Measurements from ENCODE around the gene BRINP3. TPM values are rescaled to one million over a fixed set of nuclear protein-coding genes. Genes with fewer than 3 reads are reported as not detected.

BRINP3 gene
- total RNA-seq, 2 donors from 2014 or later, result not detected

GRCh38 chr1:190476321-190476720, 1.3 kb downstream of the BRINP3 start:
- peaks cover 27% of the 10 kb centered on the region for H3K4me1 Mint-ChIP-seq

DNA sequence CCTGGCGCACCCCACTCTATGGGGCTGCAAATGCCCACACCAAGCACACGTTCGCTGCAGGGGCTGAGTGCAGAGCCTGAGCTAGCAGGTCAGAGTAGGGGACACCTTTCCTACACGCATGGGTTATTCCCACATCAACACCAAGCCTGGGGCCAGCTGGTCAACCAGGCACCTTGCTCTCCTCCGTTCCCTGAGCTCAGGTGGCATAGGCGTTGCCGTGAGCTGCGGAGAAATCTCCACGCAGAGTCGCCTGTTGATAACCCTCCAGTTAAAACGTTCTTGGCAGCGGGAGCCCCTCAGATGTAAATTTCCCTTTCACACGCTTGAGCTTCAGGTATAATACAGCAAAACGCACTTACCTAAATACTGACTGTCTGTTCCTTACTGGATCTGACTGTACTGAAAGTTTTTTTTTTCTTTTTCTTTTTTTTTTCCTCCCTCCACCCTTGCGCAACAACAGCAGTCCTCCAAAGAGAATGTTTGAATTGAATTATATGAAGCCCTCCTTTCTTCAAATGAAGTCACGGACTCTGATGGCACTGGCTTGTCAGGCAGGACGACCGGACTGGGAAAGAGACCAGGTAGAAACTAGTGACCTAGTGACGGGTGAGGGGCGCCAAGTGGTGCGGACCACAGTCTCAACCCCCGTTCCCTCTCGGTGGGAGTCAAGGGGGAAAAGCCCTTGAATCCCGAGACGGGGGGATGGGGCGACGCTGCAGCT, 2.1 kb downstream of the BRINP3 start:
- Histone ChIP-seq H3K27ac (ENCODE audit: low read depth, low read length) (no peak overlapping the region), H3K9ac (ENCODE audit: extremely low read depth, low read length, poor library complexity, severe bottlenecking) (no peak overlapping the region), H3K4me3 (ENCODE audit: low read length) (peak overlapping the region; percentile 78), H3K36me3 (ENCODE audit: control insufficient read depth, insufficient read depth, low read length) (no peaks in the 10 kb centered on the region), H3K27me3 (ENCODE audit: control insufficient read depth, insufficient read depth, low read length, poor library complexity, severe bottlenecking) (peaks cover 60% of the 10 kb centered on the region), H3K4me1 (ENCODE audit: control insufficient read depth, insufficient read depth, low read length) (no peaks in the 10 kb centered on the region), H3K9me3 (ENCODE audit: control insufficient read depth, low read length) (no peaks in the 10 kb centered on the region)
- H3K27me3 Mint-ChIP-seq (ENCODE audit: insufficient read depth), result peaks cover 74% of the 10 kb centered on the region
- WGBS, 2 experiments (ENCODE audit: insufficient coverage in 1 of 2, insufficient read length in 1 of 2), result 0 to 2% methylated on average over 13 to 27 of the region's 27 CpGs
- peaks cover 27% of the 10 kb centered on the region for H3K4me1 Mint-ChIP-seq
- peak overlapping the region; percentile 58 for H3K4me3 Mint-ChIP-seq
- peak; percentile 82 for DNase-seq
- no peak for TF ChIP-seq CTCF (conservative IDR thresholded peaks at IDR 0.05)
- no peak overlapping the region for H3K27ac Mint-ChIP-seq
- no peaks in the 10 kb centered on the region for H3K9me3 Mint-ChIP-seq
- H3K36me3 Mint-ChIP-seq (ENCODE audit: low read depth), result no peaks in the 10 kb centered on the region

More at GRCh38 chr1:190476321-190476720, 1.3 kb downstream of the BRINP3 start:
- Histone ChIP-seq H3K9ac (ENCODE audit: extremely low read depth, low read length, poor library complexity, severe bottlenecking) (no peak overlapping the region), H3K9me3 (ENCODE audit: control insufficient read depth, low read length) (no peaks in the 10 kb centered on the region), H3K36me3 (ENCODE audit: control insufficient read depth, insufficient read depth, low read length) (no peaks in the 10 kb centered on the region), H3K27me3 (ENCODE audit: control insufficient read depth, insufficient read depth, low read length, poor library complexity, severe bottlenecking) (peaks cover 60% of the 10 kb centered on the region), H3K27ac (ENCODE audit: low read depth, low read length) (no peak overlapping the region), H3K4me3 (ENCODE audit: low read length) (peak overlapping the region; percentile 78), H3K4me1 (ENCODE audit: control insufficient read depth, insufficient read depth, low read length) (no peaks in the 10 kb centered on the region)
- no peak for DNase-seq
- no peaks in the 10 kb centered on the region for H3K9me3 Mint-ChIP-seq
- H3K36me3 Mint-ChIP-seq (ENCODE audit: low read depth), result no peaks in the 10 kb centered on the region
- H3K4me3 Mint-ChIP-seq, result peak overlapping the region; percentile 58
- WGBS, 2 experiments (ENCODE audit: insufficient coverage in 1 of 2, insufficient read length in 1 of 2), result 23% methylated on average over 5 of the region's 5 CpGs; no CpG with 5 or more reads in 1 of the 2 experiments
- H3K27ac Mint-ChIP-seq, result no peak overlapping the region
- no peak for TF ChIP-seq CTCF (conservative IDR thresholded peaks at IDR 0.05)
- peaks cover 74% of the 10 kb centered on the region for H3K27me3 Mint-ChIP-seq (ENCODE audit: insufficient read depth)

- no peaks in the 10 kb centered on the region for H3K9me3 ChIP-seq (ENCODE audit: control insufficient read depth, low read length)
- Mint-ChIP-seq H3K36me3 (ENCODE audit: low read depth) (no peaks in the 10 kb centered on the region), H3K27ac (no peak overlapping the region), H3K9me3 (no peaks in the 10 kb centered on the region), H3K4me3 (peak overlapping the region; percentile 58), H3K27me3 (ENCODE audit: insufficient read depth) (peaks cover 69% of the 10 kb centered on the region), H3K4me1 (peaks cover 27% of the 10 kb centered on the region)
- no peak overlapping the region for H3K27ac ChIP-seq (ENCODE audit: low read depth, low read length)
- DNase-seq, result peak; percentile 72
- H3K9ac ChIP-seq (ENCODE audit: extremely low read depth, low read length, poor library complexity, severe bottlenecking), result no peak overlapping the region
- H3K27me3 ChIP-seq (ENCODE audit: control insufficient read depth, insufficient read depth, low read length, poor library complexity, severe bottlenecking), result peaks cover 60% of the 10 kb centered on the region
- no peak for TF ChIP-seq CTCF (conservative IDR thresholded peaks at IDR 0.05)
- 8 to 13% methylated on average over 7 to 13 of the region's 13 CpGs for whole genome bisulfite sequencing, 2 experiments (ENCODE audit: insufficient coverage in 1 of 2, insufficient read length in 1 of 2)
- no peaks in the 10 kb centered on the region for H3K4me1 ChIP-seq (ENCODE audit: control insufficient read depth, insufficient read depth, low read length)
- H3K36me3 ChIP-seq (ENCODE audit: control insufficient read depth, insufficient read depth, low read length), result no peaks in the 10 kb centered on the region
- peak overlapping the region; percentile 78 for H3K4me3 ChIP-seq (ENCODE audit: low read length)
Observed at GRCh38 chr1:190474650-190475211, 2.9 kb downstream of the BRINP3 start.
